HepG2 (cell line): Measurements from ENCODE around the gene EOGT. TPM values are rescaled to one million over a fixed set of nuclear protein-coding genes. Genes with fewer than 3 reads are reported as not detected.

Experiments
- ERF ChIP-seq: IDR thresholded peaks from 2 replicates; pipeline ENCODE4 v1.6.1; 2018; ENCODE audit warnings: missing biosample characterization, missing genetic modification reagents
- GLI4 ChIP-seq: sonication (generic); formaldehyde crosslinking; IDR thresholded peaks from 2 replicates; pipeline ENCODE4 v1.5.1; 2020; ENCODE audit warnings: missing genetic modification reagents, mild to moderate bottlenecking, moderate library complexity, borderline replicate concordance
- HNRNPUL1 ChIP-seq: fragments of 200-400 bp; formaldehyde crosslinking; IDR thresholded peaks from 2 replicates; pipeline ENCODE4 v1.6.1; 2017; ENCODE audit warnings: low read depth, mild to moderate bottlenecking, low read length, moderate library complexity
- IRF2 ChIP-seq: IDR thresholded peaks from 2 replicates; pipeline ENCODE4 v1.6.1; 2018; ENCODE audit warnings: missing genetic modification reagents, missing compliant biosample characterization
- MLLT10 ChIP-seq: sonication (generic); formaldehyde crosslinking; IDR thresholded peaks from 2 replicates; pipeline ENCODE4 v1.4.0; 2020; ENCODE audit warnings: missing genetic modification reagents
- MYC ChIP-seq: sonication (generic); formaldehyde crosslinking; IDR thresholded peaks from 2 replicates; pipeline ENCODE4 v1.9.0; 2021; ENCODE audit warnings: missing genetic modification reagents, borderline replicate concordance
- SIX1 ChIP-seq: sonication (generic); formaldehyde crosslinking; IDR thresholded peaks from 2 replicates; pipeline ENCODE4 v1.4.0; 2020; ENCODE audit warnings: missing genetic modification reagents, borderline replicate concordance
- ZIK1 ChIP-seq: sonication (generic); formaldehyde crosslinking; IDR thresholded peaks from 2 replicates; pipeline ENCODE4 v1.5.0; 2020; ENCODE audit warnings: mild to moderate bottlenecking, low read depth, missing genetic modification reagents, borderline replicate concordance
- ZNF224 ChIP-seq: sonication (generic); formaldehyde crosslinking; IDR thresholded peaks from 2 replicates; pipeline ENCODE4 v1.5.0; 2020; ENCODE audit warnings: mild to moderate bottlenecking, missing genetic modification reagents
- ZNF329 ChIP-seq: sonication (generic); formaldehyde crosslinking; IDR thresholded peaks from 2 replicates; pipeline ENCODE4 v1.9.0; 2021; ENCODE audit warnings: low read depth, mild to moderate bottlenecking, missing genetic modification reagents
- ZNF441 ChIP-seq: sonication (generic); formaldehyde crosslinking; IDR thresholded peaks from 2 replicates; pipeline ENCODE4 v1.7.0; 2021; ENCODE audit warnings: missing genetic modification reagents, borderline replicate concordance
- ZNF512B ChIP-seq: sonication (generic); formaldehyde crosslinking; IDR thresholded peaks from 2 replicates; pipeline ENCODE4 v1.5.1; 2020; ENCODE audit warnings: missing genetic modification reagents, mild to moderate bottlenecking, borderline replicate concordance
- ZNF580 ChIP-seq: IDR thresholded peaks from 2 replicates; pipeline ENCODE4 v1.6.1; 2016; ENCODE audit warnings: low read depth, borderline replicate concordance
- ZNF773 ChIP-seq: sonication (generic); formaldehyde crosslinking; IDR thresholded peaks from 2 replicates; pipeline ENCODE4 v1.4.0; 2020; ENCODE audit warnings: missing genetic modification reagents, borderline replicate concordance
- polyA plus RNA-seq, 8 experiments: library from polyadenylated mRNA; depleted of rRNA in 3 of 8; stranded (reverse) in 7 of 8; unstranded in 1 of 8; fragments of >200 nt; fragmentation: Illumina TruSeq in 4 of 8; extraction: Trizol in 4 of 8; gene quantifications; 2 replicates each; pipeline versions ENCODE4 v1.2.1 to v1.2.3, GENCODE V29; 2011 to 2016; ENCODE audit warnings: low read depth in 4 of 8, missing spikeins in 1 of 8, mixed read lengths in 1 of 8; ENCODE audit not compliant: insufficient read depth in 1 of 8
- total RNA-seq, 5 experiments: library from RNA; depleted of rRNA; stranded (reverse); fragments of >200 nt; fragmentation: Illumina TruSeq; extraction: Trizol; gene quantifications; 2 replicates each; pipeline ENCODE4 v1.2.3, GENCODE V29; 2016; ENCODE audit warnings: low read depth in 1 of 5
- TF ChIP-seq, protein P1 (sequence below): sonication (generic); formaldehyde crosslinking; IDR thresholded peaks from 2 replicates; pipeline ENCODE4 v1.4.0; 2020; ENCODE audit warnings: mild to moderate bottlenecking, low read depth, missing genetic modification reagents
- TF ChIP-seq, protein P2 (sequence below): sonication (generic); formaldehyde crosslinking; IDR thresholded peaks from 2 replicates; pipeline ENCODE4 v1.4.0; 2020; ENCODE audit warnings: missing genetic modification reagents
- TF ChIP-seq, protein P3 (sequence below): IDR thresholded peaks from 2 replicates; pipeline ENCODE4 v1.6.1; 2016
- TF ChIP-seq, protein P4 (sequence below): sonication (generic); formaldehyde crosslinking; IDR thresholded peaks from 2 replicates; pipeline ENCODE4 v1.5.1; 2020; ENCODE audit warnings: missing genetic modification reagents, mild to moderate bottlenecking, borderline replicate concordance
- TF ChIP-seq, protein P5 (sequence below): sonication (generic); formaldehyde crosslinking; IDR thresholded peaks from 2 replicates; pipeline ENCODE4 v1.9.0; 2022; ENCODE audit warnings: low read depth, missing genetic modification reagents

Gene EOGT
- total and polyA plus RNA-seq, 2 of the 13 experiments (the other 11 are each of a cell fraction or from before 2014, with no cell fraction given): 4.5 to 18.6 TPM

GRCh38 chr3:69051756-69052471 lies 38.4 kb upstream of the EOGT start, which contains the start of gene TMF1 (continued):
- TF ChIP-seq ZNF512B (CRISPR knock-in tag) (0 out of 2 replicates have a peak, but pooled peaks have one; percentile 25), ZNF580 (CRISPR knock-in tag) (peak; percentile 47; the same call in 1 of the 2 replicates), ZIK1 (CRISPR knock-in tag) (peak; percentile 56; the same call in 1 of the 2 replicates), GLI4 (CRISPR knock-in tag) (no peak), ZNF224 (0 out of 2 replicates have a peak, but pooled peaks have one; percentile 58), MYC (CRISPR knock-in tag) (peak; percentile 34; the same call in 1 of the 2 replicates), IRF2 (CRISPR knock-in tag) (peak; percentile 46; the same call in 1 of the 2 replicates), ZNF773 (CRISPR knock-in tag) (peak; percentile 73; the same call in 1 of the 2 replicates), HNRNPUL1 (no peak), ERF (no peak; the same call in 1 of the 2 replicates), ZNF441 (CRISPR knock-in tag) (peak; percentile 62; the same call in 1 of the 2 replicates), MLLT10 (CRISPR knock-in tag) (no peak), ZNF329 (CRISPR knock-in tag) (peak; percentile 68), SIX1 (CRISPR knock-in tag) (no peak; the same call in 1 of the 2 replicates)
- TF ChIP-seq, protein P1, sequence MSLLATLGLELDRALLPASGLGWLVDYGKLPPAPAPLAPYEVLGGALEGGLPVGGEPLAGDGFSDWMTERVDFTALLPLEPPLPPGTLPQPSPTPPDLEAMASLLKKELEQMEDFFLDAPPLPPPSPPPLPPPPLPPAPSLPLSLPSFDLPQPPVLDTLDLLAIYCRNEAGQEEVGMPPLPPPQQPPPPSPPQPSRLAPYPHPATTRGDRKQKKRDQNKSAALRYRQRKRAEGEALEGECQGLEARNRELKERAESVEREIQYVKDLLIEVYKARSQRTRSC: no peak
- TF ChIP-seq, protein P2, sequence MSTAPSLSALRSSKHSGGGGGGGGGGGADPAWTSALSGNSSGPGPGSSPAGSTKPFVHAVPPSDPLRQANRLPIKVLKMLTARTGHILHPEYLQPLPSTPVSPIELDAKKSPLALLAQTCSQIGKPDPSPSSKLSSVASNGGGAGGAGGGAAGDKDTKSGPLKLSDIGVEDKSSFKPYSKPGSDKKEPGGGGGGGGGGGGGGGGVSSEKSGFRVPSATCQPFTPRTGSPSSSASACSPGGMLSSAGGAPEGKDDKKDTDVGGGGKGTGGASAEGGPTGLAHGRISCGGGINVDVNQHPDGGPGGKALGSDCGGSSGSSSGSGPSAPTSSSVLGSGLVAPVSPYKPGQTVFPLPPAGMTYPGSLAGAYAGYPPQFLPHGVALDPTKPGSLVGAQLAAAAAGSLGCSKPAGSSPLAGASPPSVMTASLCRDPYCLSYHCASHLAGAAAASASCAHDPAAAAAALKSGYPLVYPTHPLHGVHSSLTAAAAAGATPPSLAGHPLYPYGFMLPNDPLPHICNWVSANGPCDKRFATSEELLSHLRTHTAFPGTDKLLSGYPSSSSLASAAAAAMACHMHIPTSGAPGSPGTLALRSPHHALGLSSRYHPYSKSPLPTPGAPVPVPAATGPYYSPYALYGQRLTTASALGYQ (CRISPR knock-in tag): no peak
- TF ChIP-seq, protein P3, sequence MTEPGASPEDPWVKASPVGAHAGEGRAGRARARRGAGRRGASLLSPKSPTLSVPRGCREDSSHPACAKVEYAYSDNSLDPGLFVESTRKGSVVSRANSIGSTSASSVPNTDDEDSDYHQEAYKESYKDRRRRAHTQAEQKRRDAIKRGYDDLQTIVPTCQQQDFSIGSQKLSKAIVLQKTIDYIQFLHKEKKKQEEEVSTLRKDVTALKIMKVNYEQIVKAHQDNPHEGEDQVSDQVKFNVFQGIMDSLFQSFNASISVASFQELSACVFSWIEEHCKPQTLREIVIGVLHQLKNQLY (CRISPR knock-in tag): no peak
- TF ChIP-seq, protein P4, sequence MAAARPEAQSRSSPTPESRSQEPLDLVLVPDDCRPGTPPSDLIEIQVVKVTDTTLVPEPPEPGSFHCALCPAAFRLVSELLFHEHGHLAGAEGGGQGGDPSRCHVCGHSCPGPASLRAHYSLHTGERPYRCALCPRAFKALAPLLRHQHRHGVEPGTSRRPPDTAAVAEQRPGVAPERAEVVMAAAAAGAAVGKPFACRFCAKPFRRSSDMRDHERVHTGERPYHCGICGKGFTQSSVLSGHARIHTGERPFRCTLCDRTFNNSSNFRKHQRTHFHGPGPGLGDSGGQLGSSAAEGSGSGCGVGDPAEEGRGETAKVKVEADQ (CRISPR knock-in tag): no peak
- TF ChIP-seq, protein P5, sequence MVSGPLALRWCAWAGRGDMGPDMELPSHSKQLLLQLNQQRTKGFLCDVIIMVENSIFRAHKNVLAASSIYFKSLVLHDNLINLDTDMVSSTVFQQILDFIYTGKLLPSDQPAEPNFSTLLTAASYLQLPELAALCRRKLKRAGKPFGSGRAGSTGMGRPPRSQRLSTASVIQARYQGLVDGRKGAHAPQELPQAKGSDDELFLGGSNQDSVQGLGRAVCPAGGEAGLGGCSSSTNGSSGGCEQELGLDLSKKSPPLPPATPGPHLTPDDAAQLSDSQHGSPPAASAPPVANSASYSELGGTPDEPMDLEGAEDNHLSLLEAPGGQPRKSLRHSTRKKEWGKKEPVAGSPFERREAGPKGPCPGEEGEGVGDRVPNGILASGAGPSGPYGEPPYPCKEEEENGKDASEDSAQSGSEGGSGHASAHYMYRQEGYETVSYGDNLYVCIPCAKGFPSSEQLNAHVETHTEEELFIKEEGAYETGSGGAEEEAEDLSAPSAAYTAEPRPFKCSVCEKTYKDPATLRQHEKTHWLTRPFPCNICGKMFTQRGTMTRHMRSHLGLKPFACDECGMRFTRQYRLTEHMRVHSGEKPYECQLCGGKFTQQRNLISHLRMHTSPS (CRISPR knock-in tag): no peak
